ENCODE results near the gene CYFIP2. TPM values are rescaled to one million over a fixed set of nuclear protein-coding genes. Genes with fewer than 3 reads are reported as not detected.

CYFIP2 gene
- total and polyA plus RNA-seq, 2 of the 13 experiments (the other 11 are each of a cell fraction or from before 2014, with no cell fraction given): 22.6 to 30.3 TPM

GRCh38 chr5:157328277-157328912 lies 62.5 kb downstream of the CYFIP2 start (continued):
- no peak for TF ChIP-seq RXRB (CRISPR knock-in tag; IDR thresholded peaks at IDR 0.05; ENCODE audit: borderline replicate concordance)
- TF ChIP-seq THAP11 (CRISPR knock-in tag; IDR thresholded peaks at IDR 0.05): 0 out of 2 replicates have a peak, but pooled peaks have one; percentile 28
- TF ChIP-seq E2F1 (CRISPR knock-in tag; IDR thresholded peaks at IDR 0.05): no peak

- Histone ChIP-seq H3K27me3 (ENCODE audit: control insufficient read depth in 1 of 2, insufficient read depth in 2 of 2, low read length in 2 of 2) (no peaks in the 10 kb centered on the region), H4K20me1 (ENCODE audit: insufficient read depth, low read length) (no peaks in the 10 kb centered on the region), H3K27ac (ENCODE audit: extremely low read length, insufficient read depth, low read length) (no peak overlapping the region), H3K79me2 (ENCODE audit: insufficient read depth, low read length) (no peaks in the 10 kb centered on the region), H3K4me3 (replicated peaks in 1 of 3; ENCODE audit: insufficient read depth in 1 of 3, low read depth in 2 of 3, low read length in 3 of 3) (no peak overlapping the region), H2AFZ (ENCODE audit: low read length) (no peak overlapping the region), H3K36me3 (replicated peaks in 1 of 2; ENCODE audit: control insufficient read depth in 1 of 2, insufficient read depth in 2 of 2, low read length in 2 of 2) (peaks cover 2 to 17% of the 10 kb centered on the region in 2 experiments; a peak in 3 of 5 replicates), H3K9ac (ENCODE audit: insufficient read depth, low read depth, low read length) (no peak overlapping the region), H3K4me2 (ENCODE audit: low read depth, low read length) (no peak overlapping the region), H3K4me1 (ENCODE audit: insufficient read depth, low read length) (peaks cover 35% of the 10 kb centered on the region), H3K9me3 (ENCODE audit: low read length) (no peaks in the 10 kb centered on the region)
- ATAC-seq: no peak
- intact Hi-C loops (cut with micrococcal nuclease; ENCODE audit: unreplicated experiment) (no loop called here), in situ Hi-C loops (cut with HindIII; ENCODE audit: extremely low pct_ligation_motif_present, low pct_unique_long_range_greater_than_20kb) (loop anchor here (25.0 kb wide), 1 partner anchor 405 kb away; the partner anchor contains the start of genes LSM11 and THG1L)
- POLR2A ChIA-PET: no interaction called here
- DNase-seq (ENCODE audit: low spot score): no peak
- FAIRE-seq: no peak
- WGBS (ENCODE audit: low lambda C conversion rate): 96% methylated on average over 3 of the region's 3 CpGs
- CTCF ChIA-PET (ENCODE audit: low intra/inter-chr PET ratio, low total read pairs): no interaction called here
- TF ChIP-seq RAD21 (CRISPR knock-in tag; IDR thresholded peaks at IDR 0.05) (no peak), ISL2 (CRISPR knock-in tag; IDR thresholded peaks at IDR 0.05) (no peak), CCAR2 (optimal IDR thresholded peaks at IDR 0.05; ENCODE audit: low read depth, low read length) (no peak), TRIM22 (IDR thresholded peaks at IDR 0.05) (no peak), SP2 (CRISPR knock-in tag; IDR thresholded peaks at IDR 0.05) (no peak), ASH2L (IDR thresholded peaks at IDR 0.05; ENCODE audit: insufficient read length, low read depth, low read length) (no peak), MIXL1 (CRISPR knock-in tag; IDR thresholded peaks at IDR 0.05) (no peak), SKI (IDR thresholded peaks at IDR 0.05; ENCODE audit: partially characterized antibody) (no peak), ZNF780A (CRISPR knock-in tag; IDR thresholded peaks at IDR 0.05) (no peak), CENPBD1 (CRISPR knock-in tag; IDR thresholded peaks at IDR 0.05; ENCODE audit: borderline replicate concordance, low read depth) (no peak), BCLAF1 (IDR thresholded peaks at IDR 0.05) (no peak), THAP7 (CRISPR knock-in tag; IDR thresholded peaks at IDR 0.05) (no peak), ZBTB7B (CRISPR knock-in tag; IDR thresholded peaks at IDR 0.05) (no peak)
- no TSS peak for BruUV-seq (replicated peaks)
Observed at GRCh38 chr5:157331807-157332206, 65.9 kb downstream of the CYFIP2 start.
